Measurements from ENCODE around the gene TBXAS1.

DNA sequence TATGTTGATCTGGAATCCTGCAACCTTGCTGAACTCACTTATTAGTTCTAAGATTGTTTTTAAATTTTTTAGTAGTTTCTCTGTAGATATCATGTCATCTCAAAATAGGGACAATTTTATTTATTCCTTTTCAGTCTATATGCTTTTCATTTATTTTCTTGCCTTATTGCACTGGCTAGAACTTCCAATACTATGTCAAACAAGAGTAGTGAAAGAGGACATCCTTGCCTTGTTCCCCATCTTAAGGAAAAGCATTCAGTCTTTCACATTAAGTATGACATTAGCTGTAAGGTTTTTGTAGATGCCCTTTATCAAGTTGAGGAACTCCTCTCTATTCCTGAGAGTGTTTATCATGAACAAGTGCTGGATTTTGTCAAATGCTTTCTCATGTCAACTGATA, 77.8 kb downstream of the TBXAS1 start:
- TF ChIP-seq, protein P1, sequence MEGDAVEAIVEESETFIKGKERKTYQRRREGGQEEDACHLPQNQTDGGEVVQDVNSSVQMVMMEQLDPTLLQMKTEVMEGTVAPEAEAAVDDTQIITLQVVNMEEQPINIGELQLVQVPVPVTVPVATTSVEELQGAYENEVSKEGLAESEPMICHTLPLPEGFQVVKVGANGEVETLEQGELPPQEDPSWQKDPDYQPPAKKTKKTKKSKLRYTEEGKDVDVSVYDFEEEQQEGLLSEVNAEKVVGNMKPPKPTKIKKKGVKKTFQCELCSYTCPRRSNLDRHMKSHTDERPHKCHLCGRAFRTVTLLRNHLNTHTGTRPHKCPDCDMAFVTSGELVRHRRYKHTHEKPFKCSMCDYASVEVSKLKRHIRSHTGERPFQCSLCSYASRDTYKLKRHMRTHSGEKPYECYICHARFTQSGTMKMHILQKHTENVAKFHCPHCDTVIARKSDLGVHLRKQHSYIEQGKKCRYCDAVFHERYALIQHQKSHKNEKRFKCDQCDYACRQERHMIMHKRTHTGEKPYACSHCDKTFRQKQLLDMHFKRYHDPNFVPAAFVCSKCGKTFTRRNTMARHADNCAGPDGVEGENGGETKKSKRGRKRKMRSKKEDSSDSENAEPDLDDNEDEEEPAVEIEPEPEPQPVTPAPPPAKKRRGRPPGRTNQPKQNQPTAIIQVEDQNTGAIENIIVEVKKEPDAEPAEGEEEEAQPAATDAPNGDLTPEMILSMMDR (conservative IDR thresholded peaks at IDR 0.05), result no peak
- TF ChIP-seq ZFX (IDR thresholded peaks at IDR 0.05), result no peak
